GM12801 (cell line): ENCODE results near the gene GDF7.

Experiments used
- CTCF ChIP-seq: IDR thresholded peaks from one replicate; pipeline ENCODE4 v1.5.1; 2011; ENCODE audit warnings: control low read depth; ENCODE audit not compliant: insufficient read length; ENCODE audit errors: extremely low read depth

GDF7 gene

DNA sequence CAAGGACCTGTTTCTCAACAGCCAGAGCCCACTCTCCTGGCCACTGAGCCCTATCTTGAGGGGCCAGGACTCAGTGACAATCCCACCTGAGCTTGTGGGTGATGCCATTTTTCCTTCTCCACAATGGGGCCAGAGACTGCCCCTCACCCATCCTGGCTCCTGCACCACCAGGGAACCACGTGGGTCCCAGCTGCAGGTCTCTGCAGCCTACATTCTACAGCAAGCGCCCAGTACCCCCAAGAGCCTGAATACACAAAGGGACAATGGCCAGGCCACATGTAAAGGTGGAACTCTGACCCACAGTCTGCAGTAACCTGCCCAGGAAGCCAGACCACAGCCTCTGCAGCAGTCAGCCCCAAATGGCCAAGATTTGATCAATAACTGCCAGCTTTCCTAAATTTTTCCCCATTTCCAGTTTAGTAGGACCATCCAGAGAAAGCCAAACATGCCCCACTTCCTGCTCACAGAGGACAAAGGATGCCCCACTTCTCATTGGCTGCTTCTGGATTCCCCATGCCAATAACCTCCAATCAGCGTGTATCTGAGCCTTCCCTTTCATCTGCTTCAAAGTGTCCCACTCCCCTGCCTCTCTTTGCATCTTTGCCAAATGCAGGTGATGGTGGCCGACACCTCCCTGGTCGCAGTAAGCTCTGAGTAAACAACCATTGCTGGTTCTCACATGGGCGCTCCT, 35.2 kb upstream of the GDF7 start:
- TF ChIP-seq CTCF: no peak

DNA sequence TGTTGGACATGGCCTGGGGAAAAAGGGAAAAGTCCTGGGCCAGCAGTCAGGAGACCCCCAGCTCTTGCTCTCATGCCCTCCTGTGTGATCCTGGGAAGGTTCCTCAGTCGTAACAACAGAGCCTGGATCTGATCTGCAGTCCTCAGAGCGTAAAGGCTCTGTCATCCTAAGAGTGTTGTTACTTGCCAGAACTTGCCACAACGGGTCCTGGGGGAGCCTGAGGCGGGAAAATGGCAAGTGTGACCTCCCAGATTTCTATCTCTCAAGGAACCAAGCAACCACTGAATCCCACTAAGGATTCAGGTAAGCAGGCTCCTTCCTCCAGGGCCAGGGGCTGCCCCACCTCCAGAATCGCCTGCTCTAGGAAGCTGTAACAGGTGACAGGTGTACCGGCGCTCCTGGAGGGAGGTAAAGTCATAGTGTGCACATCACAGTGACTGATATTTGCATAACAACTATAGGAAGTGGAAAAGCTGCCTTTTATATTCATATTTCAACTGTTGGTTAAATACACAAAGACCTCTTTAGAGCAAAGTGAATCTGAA, 34.4 kb upstream of the GDF7 start:
- TF ChIP-seq CTCF: no peak

DNA sequence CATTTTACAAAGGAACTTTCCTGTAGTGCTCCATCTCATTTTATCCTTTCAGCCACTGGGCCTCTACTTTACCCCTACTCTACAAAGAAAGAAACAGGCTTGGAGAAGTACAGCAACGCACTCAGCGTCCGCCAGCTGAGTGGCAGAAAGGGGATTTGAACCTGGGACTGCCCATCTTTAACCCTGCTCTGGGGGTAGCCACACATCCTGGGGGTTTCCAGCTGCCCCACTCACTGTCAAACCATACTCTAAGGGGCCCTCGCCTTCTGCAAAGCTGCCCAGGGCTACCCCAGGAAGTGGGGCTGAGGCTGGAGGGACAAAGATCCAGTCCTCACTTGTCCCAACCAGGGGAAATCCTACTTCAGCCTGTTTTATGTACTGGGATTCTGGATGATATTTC, 33.9 kb upstream of the GDF7 start:
- TF ChIP-seq CTCF: no peak

DNA sequence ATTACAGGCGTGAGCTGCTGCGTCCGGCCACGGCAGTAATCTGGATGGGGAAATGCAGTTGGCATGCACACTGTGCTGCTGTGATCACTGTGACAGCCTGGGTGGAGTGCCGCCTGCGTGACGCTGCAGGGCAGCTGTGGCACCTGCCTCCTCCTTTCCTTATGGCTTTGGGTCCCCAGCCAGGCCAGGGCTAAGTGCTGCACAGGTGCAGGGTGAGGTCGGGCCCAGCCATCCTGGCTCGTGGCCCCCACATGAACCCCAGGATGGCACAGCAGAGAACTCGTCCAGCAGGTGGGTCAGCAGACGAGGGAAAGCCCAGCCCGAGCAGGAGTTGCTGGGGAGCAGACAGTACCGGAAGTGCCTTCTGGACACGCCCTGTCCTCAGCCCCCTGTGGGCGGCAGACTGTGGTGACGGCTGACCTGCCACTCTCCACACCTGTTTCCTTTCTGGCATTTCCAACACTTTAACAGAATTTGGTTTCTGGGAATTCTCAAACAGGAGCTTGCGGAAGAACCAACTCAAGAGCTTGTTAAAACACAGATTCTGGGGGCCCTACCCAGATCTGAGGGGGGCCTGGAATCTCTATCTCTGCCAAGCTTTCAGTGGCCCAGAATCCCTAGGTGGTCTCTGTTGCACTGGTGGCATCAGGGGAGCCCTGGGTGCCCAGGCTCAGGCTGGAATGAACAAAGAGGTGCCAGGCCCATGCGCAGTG, 33.0 kb upstream of the GDF7 start:
- TF ChIP-seq CTCF: no peak

GRCh38 chr2:20634507-20635112, 32.3 kb upstream of the GDF7 start:
- TF ChIP-seq CTCF: no peak

- TF ChIP-seq CTCF: no peak
These were observed 31.8 kb upstream of the GDF7 start for GRCh38 chr2:20635113-20635510.

DNA sequence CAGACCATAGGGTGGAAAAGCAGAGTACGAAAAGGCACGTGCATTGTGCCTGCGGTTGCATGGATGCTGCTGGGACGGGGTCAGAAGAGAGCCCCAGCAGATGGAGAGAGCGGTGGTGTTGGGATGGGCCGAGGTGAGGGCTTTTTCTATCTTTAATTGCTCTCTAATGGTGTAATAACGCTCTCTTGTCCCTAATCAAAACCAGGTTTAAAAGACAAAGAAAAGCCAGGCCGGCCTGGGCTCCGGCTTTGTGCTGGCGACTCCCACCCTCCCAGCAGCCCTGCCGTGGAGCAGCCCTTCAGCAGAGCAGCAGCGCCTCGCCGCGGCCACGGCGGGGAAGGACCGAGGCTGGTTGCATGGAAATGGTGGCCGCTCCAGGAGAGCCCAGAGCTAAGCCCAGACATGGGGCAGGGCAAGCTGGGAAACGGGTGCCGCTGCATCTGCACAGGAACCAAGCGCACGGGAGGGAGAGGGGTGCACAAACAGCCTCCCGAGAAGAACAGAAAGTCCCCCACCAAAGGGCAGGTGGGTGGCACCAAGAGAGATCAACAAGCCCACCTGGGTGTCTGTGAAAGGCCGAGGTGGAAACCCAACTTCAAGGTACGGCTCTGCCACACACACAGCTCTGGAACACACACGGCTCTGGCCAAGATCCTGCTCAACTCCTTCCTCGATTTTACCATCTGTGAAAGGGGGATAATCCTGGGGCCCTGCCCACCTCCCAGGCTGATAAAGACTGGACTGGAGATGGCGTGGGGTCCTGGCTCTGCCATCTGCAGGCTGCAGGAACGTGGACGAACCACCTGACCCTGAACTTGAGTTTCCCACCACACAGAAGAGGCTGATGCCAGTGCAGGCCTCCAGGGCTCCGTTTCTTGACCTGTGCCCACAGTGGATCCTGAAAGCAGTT, 31.0 kb upstream of the GDF7 start:
- TF ChIP-seq CTCF: no peak
